Measurements from ENCODE around the gene ANO10.
"Not testable (repeated sequence)": the region's sequence is repeated elsewhere in the genome, so short reads cannot be mapped to it uniquely, and the experiment has no call there.

ANO10 gene

DNA sequence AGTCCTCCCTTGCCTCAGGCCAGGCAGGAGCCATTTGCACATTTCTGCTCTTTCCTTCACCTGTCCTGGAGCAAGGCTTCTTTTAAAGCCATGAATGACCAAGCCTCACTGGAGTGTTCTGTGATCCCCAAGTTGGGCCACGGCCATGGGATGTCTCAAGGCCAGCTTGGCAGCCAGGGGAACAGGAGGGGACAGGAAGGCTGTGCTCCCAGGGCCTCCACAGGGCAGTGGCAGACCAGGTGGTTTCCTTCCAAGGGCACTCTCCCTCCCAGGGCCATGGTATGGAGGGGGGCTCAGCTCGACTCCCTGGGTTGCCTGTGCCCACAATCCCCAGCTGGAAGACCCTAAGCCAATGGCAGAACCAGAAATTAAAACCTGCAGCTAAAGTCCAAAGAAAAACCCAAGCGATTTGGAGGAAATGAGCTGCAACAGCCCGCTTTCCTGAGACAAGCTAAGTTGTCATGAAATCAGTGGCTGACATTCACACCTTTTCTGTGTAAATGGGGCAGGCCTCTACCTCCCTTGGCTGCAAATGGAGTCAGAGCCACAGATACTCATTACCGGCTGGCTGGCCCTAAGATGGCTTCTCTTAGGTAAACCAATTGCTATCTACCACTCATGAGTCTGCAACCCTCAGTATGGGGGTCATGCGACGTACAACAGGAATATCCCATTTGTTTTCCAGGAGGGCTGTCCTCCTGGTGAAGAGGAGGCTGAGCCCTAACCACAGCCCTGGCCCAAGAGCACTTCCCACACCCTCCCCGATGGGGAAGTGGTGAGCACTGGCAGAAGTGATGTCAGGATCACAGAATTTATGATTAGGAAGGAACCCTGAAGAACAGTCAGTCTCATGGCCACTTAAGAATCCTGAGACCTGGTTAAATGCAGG is 252.2 kb downstream of the ANO10 start:
- DNase-seq: no peak

DNA sequence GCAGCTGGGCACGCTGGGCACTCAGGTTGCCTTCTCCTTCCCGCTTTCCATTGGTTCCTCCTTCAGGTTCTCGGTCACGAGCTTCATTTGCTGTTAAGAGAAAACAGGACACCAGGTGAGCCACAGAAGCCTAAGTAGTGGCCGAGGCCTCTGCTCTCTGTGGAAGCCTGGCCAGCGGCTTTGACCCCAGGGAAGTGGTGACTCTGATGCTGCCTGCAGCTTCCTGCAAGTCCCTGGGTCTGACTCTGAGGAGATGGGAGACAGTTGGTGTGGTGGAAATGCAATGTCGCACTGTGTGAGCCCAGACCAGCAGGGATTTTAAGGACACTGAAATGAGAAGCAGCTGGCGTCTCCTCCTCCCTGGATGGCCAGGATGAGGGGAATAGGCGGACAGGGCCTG is 254.9 kb downstream of the ANO10 start:
- no peak for DNase-seq

DNA sequence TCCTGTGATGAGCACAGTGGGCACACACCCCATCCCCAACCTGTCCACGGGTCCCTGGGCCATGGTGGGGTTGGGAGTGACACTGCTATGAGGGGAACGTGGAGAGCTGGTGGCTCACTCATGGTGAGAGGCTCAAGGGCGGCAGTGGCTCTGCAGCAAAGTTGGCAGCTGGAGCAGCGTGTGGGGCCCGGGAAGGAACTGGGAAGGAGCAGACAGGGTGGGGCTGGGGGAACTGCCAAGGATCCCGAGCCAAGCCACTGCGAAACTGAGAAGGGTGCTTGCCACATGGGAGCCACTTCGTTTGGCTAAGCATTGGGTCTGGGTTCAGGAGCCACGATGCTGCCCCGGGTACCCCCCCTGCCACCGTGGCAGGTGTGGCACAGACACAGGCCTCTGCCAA is 255.3 kb downstream of the ANO10 start:
- no peak for DNase-seq

DNA sequence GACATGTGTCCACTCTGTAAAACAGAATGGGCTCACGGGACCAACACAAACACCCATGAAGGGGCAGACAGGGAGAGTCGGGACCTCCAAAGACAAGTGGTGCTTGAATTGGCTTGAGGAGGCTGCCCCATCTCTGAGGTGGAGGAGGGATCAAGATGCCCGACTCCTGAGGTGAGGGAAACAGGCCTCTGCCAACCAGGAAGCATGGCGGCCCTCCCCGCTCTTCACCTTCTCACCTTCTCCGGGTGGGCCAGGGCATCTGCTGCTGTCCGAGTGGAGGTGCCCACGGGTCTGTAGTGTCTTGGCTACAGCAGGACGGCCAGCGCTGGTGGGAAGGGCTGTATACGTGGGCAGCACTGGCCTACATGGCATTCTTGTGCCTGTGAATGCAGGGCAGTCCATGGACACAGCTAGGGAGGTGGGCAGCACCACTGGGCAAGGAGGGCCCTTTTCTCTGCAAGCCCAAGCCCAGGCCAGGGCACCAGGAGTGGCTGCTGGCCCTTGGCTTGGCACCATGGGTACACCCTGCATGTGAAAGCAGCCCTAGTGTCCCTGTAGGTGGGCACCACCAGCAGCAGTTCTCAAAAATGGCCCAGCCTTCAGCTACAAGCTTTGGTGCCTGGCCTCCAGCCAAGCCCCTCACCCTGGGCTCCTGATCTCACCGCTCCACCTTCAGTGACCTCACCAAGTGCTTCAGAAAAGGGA is 256.1 kb downstream of the ANO10 start:
- DNase-seq: no peak

DNA sequence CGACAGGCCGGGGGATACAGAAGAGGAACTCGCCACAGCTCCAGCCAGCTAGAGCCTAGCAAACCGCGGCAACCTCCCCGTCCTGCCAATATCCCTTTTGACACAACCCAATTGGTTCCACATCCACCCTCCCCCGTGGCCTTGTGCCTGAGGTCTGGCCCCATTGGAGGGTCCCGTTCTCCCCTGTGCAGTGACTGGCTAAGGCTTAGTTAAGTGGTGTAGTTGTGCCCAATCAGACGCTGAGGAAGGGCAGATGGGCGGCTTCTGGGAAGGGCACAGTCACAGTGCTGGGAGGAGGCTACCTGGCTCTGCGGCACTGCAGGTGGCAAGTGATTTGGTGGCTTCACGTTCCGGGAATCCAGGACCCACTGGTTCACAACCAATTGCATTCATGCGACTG is 256.9 kb downstream of the ANO10 start:
- DNase-seq: no peak

DNA sequence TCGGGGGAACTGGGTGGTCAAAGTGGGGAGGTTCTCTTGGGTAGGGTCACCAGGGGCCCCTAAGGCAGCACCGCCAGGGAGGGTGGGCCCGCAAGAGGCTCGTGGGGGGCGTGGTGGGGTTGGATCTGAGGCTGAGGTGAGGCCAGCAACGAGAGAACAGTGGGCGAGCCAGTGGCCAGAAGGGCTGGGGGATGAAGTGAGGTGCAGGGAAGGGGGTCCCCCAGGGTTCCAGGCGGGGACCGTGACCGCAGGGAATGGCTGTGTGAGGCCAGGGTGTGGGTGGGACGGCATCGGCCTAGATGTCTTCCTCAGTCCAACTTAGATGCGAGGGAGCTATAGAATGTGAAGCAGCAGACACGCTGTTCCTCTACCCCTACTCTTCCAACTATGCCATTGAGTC is 257.3 kb downstream of the ANO10 start:
- no peak for DNase-seq

DNA sequence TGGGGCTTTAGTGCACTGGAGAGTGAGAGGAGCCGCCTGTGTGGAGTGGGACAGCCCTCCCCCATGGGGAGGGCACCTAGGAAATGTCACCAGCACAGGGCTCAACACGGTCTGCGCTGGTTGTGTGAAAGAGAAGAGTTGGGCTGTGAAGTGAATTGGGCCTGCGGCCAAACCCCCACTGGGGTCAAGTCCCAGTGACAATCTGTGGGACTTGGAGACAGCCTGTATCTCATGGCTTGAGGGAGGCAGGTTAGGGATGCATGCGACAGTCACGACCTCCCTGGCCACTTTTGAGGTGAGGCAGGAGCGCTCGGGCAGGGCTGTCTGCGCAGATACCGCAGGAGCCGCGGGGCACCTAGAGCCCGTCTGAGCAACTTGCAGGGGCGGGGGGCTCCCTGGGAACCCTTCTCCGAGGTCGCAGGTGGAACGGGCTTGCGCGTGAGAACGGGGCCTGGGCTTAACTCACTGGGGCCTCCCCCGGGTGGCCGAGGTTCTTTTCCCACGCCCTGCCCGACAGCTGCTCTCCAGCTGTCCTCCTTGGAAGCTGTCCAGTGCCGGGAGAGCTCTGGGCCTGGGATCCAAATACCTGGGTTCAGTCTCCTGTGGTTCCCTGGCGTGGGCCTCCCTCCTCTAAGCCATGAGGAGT is 258.1 kb downstream of the ANO10 start:
- DNase-seq: no peak

DNA sequence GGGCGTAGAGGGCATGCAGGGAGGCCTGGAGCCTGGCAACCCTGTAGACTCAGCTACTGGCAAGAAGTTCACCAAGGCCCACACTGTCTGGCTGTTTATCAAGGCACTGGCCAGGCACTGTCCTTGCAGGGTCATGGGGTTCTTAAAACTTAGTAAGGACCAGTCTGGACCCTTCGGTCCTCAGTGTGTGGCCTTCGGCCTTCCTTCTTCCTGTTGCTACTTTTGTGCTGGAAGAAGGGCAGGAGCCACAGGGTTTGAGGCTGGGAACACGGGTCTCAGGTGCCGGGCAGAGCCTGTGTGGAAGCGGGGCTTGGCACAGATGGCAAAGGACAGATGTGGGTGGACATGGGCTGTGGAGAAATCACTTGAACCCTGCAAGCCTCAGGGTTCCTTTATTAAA is 258.9 kb downstream of the ANO10 start:
- DNase-seq: no peak

DNA sequence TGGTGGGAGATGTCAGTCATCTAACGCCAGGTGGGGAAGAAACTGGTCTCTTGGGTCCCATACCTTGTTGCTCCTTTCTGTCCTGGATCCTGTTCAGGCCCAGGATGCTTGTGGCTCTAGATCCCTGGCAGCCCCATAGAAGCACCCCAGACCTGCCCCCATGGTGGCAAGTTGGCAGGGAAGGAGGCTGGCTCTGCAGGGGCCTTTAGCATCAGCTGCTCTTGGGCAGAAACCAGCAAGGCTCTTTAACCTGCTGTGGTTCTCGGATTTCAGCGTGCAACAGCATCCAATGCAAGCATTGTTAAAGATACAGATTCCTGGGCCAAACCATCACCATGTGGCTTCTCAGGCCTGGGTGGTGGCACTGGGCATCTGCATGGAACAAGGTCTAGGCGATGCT is 259.6 kb downstream of the ANO10 start:
- DNase-seq: no peak

DNA sequence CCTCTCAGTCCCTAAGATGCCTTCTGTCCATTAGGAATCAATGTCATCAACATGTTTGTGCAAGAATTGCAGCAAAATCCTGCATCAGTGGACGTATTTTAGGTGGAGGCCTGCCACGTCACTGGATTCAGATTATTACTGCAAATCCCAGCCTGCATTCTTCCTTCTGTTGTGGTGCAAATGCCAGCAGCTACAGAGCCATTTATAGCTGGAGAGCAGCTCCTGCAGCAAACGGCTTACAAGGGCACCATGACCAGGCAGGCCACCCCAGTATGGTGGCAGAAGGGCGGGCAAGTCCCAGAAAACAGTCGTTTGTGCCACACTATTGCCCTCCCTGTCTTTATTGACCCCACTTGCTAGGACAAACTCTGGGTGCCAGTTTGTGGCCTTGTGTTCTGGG is 260.7 kb downstream of the ANO10 start:
- no peak for DNase-seq

DNA sequence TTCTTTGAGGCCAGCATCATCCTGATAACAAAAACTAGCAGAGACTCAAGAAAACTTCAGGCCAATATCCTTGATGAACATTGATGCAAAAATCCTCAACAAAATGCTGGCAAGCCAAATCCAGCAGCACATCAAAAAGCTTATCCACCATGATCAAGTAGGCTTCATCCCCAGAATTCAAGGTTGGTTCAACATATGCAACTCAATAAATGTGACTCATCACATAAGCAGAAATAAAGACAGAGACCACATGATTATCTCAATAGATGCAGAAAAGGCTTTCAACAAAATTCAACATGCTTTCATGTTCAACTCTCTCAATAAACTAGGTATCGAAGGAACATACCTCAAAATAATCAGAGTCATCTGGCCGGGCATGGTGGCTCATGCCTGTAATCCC is 265.8 kb downstream of the ANO10 start:
- not testable (repeated sequence) for DNase-seq

DNA sequence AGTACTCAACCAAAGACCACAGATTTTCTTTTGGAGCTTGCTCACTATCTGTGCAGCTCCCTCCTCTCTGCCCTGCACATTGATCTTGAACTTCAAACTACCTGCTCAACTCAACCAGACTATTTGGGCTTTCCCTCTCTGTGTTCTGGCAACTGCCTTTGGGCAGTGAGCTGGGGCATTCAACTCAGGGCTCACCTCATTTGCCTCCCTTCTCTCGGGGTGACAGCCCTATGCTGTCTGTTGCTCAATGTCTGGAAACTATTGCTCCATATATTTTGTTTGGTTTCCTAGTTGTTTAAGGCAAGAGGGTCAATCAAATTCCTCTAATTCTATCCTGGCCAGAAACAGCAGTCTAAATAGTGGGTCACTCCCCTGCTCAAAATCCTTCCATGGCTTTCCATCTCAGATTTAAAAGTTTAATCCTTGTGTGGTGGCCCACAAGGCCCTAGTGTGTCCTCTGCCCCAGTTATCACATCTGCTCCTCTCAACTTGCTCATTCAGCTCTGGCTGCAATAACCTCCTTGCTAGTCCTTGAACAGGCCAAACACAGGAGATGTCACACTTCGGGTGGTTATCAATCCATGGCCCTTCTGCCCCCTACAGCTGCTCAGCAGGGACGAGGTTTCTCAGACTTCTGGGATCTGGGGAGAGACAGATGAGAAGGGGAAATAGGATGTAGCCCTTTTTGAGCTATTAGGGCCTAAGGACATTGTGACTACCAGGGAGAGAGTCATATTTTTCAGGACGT is 267.7 kb downstream of the ANO10 start:
- DNase-seq: no peak

DNA sequence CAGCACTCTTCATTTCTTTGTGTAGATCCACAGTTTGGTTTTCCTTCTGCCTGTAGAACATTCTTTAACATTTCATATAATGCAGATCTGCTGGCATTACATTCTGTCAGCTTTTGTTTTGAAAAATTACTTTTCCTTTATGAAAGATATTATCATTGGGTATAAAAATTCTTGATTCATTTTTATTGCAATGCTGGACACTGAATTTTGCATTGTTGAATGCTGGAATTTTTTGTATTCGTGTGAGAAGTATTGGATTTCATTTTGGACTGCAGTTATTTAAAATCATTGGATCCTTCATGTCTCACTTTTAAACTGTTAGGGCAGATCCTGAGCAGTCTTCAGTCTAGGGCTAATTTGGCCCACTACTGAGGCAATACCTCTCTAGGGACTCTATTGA is 268.4 kb downstream of the ANO10 start:
- no peak for DNase-seq

DNA sequence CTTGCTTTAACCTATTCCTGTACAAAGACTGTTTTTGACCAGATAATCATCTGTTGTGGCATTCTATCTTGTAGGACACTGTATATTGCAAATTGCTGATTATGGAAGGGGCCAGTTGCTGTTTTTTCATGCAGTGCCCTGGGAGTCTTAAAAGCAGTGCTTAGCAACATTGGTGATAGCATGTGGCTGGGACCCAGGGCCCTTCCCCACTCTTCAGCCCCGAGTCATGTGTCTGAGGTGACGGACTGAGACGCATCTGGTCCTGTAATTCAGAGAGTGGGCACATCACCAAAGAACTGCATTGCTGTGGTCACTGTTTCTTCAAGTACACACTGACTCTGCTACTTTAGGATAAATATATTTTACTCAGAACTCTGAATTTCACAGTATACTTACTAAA is 272.1 kb downstream of the ANO10 start:
- DNase-seq: no peak

DNA sequence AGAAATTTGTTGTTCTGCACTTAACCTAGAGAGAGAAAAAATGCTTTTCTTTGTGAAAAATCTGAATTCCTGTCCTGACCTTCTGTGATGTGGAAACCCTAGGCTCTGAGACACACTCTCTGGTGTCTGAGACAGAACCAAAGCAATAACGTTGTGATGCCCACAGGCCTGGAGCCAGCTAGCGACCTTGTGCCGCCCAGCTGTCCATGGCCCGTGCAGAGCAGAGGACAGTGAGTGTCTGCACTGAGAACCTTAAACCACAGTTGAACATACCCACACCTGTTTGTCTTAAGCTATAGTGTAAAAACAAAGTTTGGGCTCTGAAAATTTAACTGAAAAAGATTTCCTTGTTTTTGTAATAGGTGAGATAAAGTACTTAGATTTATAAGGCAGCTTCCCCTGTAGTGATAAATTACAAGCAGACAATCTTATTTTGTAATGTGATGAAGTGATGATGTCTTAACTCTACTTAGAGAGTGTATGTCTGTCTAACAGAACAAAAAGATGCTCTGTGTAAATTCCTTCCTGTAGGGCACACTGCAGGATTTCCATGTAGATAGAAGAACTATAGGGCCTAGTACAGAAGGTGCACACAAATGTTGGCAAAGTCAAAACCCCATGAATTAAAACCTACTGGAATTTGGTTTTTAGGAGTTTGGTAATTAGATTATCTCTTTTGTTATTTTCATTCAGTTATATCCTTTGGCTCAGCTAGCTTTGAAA is 272.8 kb downstream of the ANO10 start:
- DNase-seq: no peak

DNA sequence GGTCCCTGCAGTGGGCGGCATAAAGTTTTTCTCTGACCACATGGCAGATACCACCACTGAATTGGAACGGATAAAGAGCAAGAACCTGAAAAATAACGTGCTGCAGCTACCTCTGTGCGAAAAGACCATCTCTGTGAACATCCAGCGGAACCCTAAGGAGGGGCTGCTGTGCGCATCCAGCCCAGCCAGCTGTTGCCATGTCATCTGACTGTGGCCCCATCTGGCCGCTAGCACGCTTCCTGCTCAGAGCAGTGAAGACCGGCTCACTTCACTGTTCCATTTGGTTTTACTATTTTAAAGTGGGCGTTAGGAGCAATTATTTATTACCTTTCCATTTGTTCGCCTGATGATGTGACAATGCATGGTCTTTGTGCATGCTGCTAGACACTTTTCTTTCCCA is 273.5 kb downstream of the ANO10 start:
- DNase-seq: no peak

DNA sequence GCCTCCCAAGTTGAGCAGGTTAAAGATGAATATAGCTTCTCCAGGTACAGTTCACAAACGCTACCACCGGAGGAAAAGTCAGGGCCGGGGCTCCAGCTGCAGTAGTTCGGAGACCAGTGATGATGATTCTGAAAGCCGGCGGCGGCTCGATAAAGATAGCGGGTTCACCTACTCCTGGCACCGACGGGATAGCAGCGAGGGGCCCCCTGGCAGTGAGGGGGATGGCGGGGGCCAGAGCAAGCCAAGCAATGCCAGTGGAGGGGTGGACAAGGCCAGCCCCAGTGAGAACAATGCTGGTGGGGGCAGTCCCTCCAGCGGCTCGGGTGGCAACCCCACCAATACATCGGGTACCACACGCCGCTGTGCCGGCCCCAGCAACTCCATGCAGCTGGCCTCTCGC is 274.0 kb downstream of the ANO10 start:
- DNase-seq: no peak

DNA sequence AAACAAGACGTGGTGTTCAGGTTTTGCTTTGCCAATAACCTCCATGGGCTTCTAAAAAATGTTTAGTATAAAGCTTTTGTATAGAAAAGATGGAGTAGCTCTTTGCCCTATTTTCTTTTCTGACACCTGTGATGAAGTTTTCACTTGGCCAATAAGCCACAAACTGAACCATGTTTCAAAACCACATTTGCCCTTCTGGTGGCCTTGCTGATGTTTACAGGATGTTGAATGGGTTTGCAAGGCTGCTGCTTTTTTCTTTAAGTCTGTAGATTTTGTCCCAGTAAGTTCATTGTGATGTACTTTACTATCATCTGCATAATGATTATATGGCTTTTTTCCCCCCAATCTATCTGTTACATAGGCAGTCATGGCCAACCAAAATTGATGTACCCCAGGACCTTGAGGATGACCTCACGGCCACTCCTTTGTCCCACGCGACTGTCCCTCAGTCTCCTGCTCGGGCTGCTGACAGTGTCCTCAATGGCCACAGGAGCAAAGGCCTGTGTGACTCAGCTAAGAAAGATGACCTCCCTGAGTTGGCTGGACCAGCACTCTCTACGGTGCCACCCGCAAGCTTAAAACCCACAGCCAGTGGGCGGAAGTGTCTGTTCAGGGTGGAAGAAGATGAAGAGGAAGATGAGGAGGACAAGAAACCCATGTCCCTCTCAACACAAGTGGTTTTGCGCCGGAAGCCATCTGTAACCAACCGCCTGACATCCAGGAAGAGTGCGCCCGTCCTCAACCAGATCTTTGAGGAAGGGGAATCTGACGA is 274.6 kb downstream of the ANO10 start:
- DNase-seq: no peak

DNA sequence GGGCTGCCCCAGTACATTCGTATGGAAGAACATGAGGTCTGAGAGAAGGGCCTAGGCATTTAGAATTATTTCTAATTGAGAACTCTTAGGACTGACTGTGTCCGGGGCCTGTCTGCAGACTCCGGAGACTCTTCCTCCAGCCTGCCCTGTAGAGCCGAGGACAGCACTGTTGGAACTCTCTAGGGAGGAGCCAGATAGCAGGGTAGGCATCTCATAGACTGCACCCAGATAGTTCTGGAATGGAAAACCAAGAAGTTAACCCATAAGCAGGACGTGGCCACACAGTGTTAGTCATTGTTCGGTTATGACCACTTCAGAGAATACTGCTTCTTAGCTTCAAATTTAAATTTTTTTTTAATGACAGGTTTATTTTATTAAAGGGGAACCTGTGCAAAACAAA is 275.9 kb downstream of the ANO10 start:
- DNase-seq: no peak

DNA sequence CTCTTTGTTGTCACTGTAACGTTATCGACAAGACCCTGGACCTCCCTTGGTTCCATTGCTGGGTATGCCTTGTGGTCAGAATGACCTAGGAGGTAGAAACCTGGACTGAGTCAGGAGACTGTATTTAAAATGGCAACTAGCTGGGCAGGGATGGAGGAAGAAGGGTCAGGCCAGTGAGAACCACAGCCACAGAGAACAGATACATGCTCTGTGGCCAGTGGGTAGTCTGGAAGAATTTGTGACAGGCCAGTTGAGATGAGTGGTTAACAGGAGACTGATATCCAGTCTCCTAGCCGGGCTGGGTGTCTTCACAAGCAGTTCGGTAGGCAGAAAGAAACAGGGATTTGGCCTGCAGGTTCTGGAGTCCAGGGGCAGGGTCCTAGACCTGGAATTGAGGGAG is 276.6 kb downstream of the ANO10 start:
- DNase-seq: no peak

DNA sequence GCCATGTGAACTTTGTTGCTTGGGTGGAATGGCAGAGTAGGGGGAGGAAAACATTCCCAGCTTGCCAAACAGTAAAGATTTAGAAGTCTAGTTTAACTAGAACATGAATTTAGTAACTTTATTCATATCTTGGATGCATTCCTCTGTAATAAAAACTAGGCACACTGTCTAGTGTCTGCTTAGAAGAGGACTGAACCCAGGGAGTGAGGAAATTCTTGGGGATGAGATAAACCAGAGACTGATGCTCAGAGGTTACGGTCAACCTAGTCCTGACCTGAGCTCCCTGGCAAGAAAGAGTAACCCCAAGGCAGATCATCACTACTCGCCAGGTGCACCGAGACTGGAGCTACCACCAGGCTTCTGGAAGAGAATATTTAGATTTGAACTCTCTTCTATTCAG is 277.3 kb downstream of the ANO10 start:
- no peak for DNase-seq

DNA sequence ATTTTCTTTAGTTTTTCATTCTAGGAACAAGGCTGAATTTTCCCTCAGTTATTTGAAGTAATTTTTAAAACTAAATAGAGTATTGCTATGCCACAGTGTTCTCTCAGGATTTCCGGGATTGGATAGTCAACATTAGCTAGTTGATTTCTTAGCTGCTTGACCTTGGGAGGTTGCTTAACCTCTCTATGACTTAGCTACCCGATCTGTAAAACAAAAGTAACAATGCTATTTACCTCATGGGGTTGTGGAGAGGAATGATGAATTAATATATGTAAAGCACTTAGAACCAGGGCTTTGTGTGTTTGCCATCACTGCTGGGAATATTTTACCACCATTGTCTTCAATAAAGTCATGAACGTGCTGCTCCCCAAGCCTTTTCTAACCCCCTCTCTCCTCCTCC is 278.0 kb downstream of the ANO10 start:
- DNase-seq: no peak

All from activated CD4-positive, alpha-beta T cell treated with anti-CD3 and anti-CD28 coated beads for 1 hour (primary cell).